C4-2B (cell line): Measurements from ENCODE around the gene COL1A1.

Experiments
- ZFX ChIP-seq: fragments of 450-650 bp; IDR thresholded peaks from 2 replicates; pipeline ENCODE4 v1.6.1; 2017
- TF ChIP-seq, protein P1 (sequence below): fragments of 450-650 bp; conservative IDR thresholded peaks from 2 replicates; pipeline ENCODE4 v1.5.1; 2017; ENCODE audit warnings: mild to moderate bottlenecking

DNA sequence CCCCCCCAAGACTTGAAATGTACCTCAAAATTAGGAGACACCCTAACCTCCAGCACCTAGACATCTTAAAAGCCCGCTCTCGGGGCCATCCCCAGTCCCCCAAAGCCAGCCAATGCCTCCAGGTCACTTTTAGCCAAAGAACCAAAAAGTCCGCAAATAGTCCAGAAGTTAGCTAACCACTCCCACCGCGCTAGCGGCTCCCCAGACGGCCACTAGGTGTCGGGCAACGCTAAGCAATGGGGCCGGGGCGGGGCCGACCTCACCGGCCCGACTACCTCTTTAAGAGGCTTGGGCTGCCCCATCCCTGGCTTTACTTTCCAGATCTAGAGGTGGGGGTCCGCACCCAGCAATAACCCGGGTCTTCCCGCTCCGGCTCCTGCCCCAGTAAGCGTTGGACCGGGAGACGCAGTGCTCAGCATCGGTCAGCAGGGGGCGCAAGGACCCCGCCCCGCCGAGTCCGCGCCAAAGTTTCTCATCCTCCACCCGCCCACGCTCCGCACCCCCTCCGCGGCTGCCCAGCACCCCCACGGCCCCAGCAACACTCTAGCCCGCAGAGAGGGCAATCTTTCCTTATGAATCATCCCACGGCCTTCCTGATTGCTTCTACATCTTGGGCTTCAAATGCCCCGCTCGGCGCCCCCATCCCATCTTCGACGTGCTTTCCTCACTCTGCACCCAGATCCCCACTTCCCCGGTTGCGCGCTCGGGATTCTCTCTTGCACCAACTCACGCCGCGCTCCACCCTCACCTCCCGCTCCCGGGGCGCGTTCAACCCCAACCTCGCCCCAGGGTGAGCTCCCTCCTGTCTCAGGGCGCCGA is 765 bp downstream of the COL1A1 start:
- TF ChIP-seq, protein P1, sequence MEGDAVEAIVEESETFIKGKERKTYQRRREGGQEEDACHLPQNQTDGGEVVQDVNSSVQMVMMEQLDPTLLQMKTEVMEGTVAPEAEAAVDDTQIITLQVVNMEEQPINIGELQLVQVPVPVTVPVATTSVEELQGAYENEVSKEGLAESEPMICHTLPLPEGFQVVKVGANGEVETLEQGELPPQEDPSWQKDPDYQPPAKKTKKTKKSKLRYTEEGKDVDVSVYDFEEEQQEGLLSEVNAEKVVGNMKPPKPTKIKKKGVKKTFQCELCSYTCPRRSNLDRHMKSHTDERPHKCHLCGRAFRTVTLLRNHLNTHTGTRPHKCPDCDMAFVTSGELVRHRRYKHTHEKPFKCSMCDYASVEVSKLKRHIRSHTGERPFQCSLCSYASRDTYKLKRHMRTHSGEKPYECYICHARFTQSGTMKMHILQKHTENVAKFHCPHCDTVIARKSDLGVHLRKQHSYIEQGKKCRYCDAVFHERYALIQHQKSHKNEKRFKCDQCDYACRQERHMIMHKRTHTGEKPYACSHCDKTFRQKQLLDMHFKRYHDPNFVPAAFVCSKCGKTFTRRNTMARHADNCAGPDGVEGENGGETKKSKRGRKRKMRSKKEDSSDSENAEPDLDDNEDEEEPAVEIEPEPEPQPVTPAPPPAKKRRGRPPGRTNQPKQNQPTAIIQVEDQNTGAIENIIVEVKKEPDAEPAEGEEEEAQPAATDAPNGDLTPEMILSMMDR = peak; percentile 100
- no peak for TF ChIP-seq ZFX
